ENCODE data around the gene CRY1.

CRY1 gene

DNA sequence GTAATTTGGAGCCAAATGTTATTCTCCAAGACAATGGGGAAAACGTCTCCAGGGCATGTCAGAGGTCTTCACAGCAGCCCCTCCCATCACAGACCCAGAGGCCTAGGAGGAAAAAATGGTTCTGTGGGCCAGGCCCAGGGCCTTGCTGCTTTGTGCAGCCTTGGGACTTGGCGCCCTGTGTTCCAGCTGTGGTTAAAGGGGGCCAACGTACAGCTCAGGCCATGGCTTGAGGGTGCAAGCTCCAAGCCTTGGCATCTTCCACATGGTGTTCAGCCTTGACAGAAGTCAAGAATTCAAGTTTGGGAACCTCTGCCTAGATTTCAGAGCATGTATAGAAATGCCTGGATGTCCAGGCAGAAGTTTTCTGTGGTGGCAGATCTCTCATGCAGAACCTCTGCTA is 3.2 kb upstream of the CRY1 start:
- no peak overlapping the region for H3K23ac ChIP-seq (ENCODE audit: low read length in 2 of 2)
- H3K4ac ChIP-seq (ENCODE audit: low read depth in 1 of 2, low read length in 2 of 2), result no peak overlapping the region
- H3K9me3 ChIP-seq (ENCODE audit: control insufficient read depth, low read length), result no peaks in the 10 kb centered on the region
- H2BK12ac ChIP-seq (ENCODE audit: low read length in 2 of 2), result no peak overlapping the region
- no peak overlapping the region for H2AFZ ChIP-seq (ENCODE audit: low read depth, low read length)
- no peaks in the 10 kb centered on the region for H3K36me3 ChIP-seq (ENCODE audit: control insufficient read depth in 1 of 2, insufficient read depth in 2 of 2, low read depth in 1 of 2, low read length in 2 of 2)
- no peak overlapping the region for H2BK15ac ChIP-seq (ENCODE audit: low read depth, poor library complexity, severe bottlenecking)
- H3K79me1 ChIP-seq (replicated peaks; ENCODE audit: low read length, poor library complexity, severe bottlenecking), result peaks cover 7% of the 10 kb centered on the region
- H4K8ac ChIP-seq (ENCODE audit: low read length), result no peak overlapping the region
- no peak overlapping the region for H2BK120ac ChIP-seq (ENCODE audit: low read depth, low read length)
- 63% methylated on average over 3 of the region's 3 CpGs for WGBS
- H3K4me1 ChIP-seq (ENCODE audit: control insufficient read depth, insufficient read depth, low read depth, low read length), result peaks cover 2% of the 10 kb centered on the region
- no peak overlapping the region for H2AK5ac ChIP-seq (ENCODE audit: low read length, severe bottlenecking)
- H4K91ac ChIP-seq (ENCODE audit: low read length), result no peak overlapping the region
- no peak overlapping the region for H3K9ac ChIP-seq (ENCODE audit: low read length)
- no peak overlapping the region for H3K14ac ChIP-seq (ENCODE audit: low read length in 2 of 2)
- H3K27me3 ChIP-seq (ENCODE audit: control insufficient read depth in 1 of 2, insufficient read depth in 1 of 2, low read length in 2 of 2), result no peaks in the 10 kb centered on the region
- DNase-seq, result no peak
- no peak overlapping the region for H3K18ac ChIP-seq (ENCODE audit: low read depth in 1 of 2, low read length in 2 of 2)
- H2BK5ac ChIP-seq (ENCODE audit: low read depth, low read length, poor library complexity, severe bottlenecking), result no peak overlapping the region
- H3K4me2 ChIP-seq (ENCODE audit: low read length, poor library complexity, severe bottlenecking), result no peak overlapping the region
- H3K4me3 ChIP-seq (ENCODE audit: insufficient read depth in 1 of 2, low read depth in 1 of 2, low read length in 2 of 2), result no peak overlapping the region
- H3K27ac ChIP-seq (ENCODE audit: low read length, poor library complexity, severe bottlenecking), result no peak overlapping the region

DNA sequence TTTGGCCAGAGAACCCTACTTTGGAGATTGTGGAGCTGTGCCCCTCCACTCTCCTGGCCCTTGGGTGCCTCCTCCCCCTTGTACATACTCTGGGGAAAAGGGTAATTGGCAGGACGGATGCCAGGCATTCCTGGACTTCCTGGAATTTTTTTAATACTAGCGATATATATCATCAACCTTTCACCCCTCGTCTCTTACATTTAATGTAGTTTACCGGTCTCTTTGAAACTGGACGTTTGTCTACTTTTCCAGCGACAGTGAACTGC is 767 bp upstream of the CRY1 start:
- Histone ChIP-seq H3K4me1 (ENCODE audit: control insufficient read depth, insufficient read depth, low read depth, low read length) (peaks cover 5% of the 10 kb centered on the region), H2BK12ac (ENCODE audit: low read length in 2 of 2) (no peak overlapping the region), H3K36me3 (ENCODE audit: control insufficient read depth in 1 of 2, insufficient read depth in 2 of 2, low read depth in 1 of 2, low read length in 2 of 2) (no peaks in the 10 kb centered on the region), H3K4me2 (ENCODE audit: low read length, poor library complexity, severe bottlenecking) (peak overlapping the region; percentile 77), H3K9me3 (ENCODE audit: control insufficient read depth, low read length) (no peaks in the 10 kb centered on the region), H3K27ac (ENCODE audit: low read length, poor library complexity, severe bottlenecking) (peak overlapping the region; percentile 94), H3K14ac (ENCODE audit: low read length in 2 of 2) (no peak overlapping the region), H4K8ac (ENCODE audit: low read length) (peak overlapping the region; percentile 99), H2AFZ (ENCODE audit: low read depth, low read length) (peak overlapping the region; percentile 96), H2BK5ac (ENCODE audit: low read depth, low read length, poor library complexity, severe bottlenecking) (peak overlapping the region; percentile 84), H3K4me3 (ENCODE audit: insufficient read depth in 1 of 2, low read depth in 1 of 2, low read length in 2 of 2) (peak overlapping the region; percentile 48 to 91), H3K4ac (ENCODE audit: low read depth in 1 of 2, low read length in 2 of 2) (peak overlapping the region in 1 of 2 experiments; percentile 74), H2BK15ac (ENCODE audit: low read depth, poor library complexity, severe bottlenecking) (peak overlapping the region; percentile 80), H3K79me1 (replicated peaks; ENCODE audit: low read length, poor library complexity, severe bottlenecking) (peaks cover 7% of the 10 kb centered on the region), H3K23ac (ENCODE audit: low read length in 2 of 2) (no peak overlapping the region), H3K9ac (ENCODE audit: low read length) (peak overlapping the region; percentile 98), H2BK120ac (ENCODE audit: low read depth, low read length) (no peak overlapping the region), H2AK5ac (ENCODE audit: low read length, severe bottlenecking) (peak overlapping the region; percentile 46), H4K91ac (ENCODE audit: low read length) (peak overlapping the region; percentile 83), H3K18ac (ENCODE audit: low read depth in 1 of 2, low read length in 2 of 2) (peak overlapping the region in 1 of 2 experiments; percentile 86), H3K27me3 (ENCODE audit: control insufficient read depth in 1 of 2, insufficient read depth in 1 of 2, low read length in 2 of 2) (no peaks in the 10 kb centered on the region)
- DNase-seq, result no peak
- WGBS, result 5% methylated on average over 6 of the region's 6 CpGs

DNA sequence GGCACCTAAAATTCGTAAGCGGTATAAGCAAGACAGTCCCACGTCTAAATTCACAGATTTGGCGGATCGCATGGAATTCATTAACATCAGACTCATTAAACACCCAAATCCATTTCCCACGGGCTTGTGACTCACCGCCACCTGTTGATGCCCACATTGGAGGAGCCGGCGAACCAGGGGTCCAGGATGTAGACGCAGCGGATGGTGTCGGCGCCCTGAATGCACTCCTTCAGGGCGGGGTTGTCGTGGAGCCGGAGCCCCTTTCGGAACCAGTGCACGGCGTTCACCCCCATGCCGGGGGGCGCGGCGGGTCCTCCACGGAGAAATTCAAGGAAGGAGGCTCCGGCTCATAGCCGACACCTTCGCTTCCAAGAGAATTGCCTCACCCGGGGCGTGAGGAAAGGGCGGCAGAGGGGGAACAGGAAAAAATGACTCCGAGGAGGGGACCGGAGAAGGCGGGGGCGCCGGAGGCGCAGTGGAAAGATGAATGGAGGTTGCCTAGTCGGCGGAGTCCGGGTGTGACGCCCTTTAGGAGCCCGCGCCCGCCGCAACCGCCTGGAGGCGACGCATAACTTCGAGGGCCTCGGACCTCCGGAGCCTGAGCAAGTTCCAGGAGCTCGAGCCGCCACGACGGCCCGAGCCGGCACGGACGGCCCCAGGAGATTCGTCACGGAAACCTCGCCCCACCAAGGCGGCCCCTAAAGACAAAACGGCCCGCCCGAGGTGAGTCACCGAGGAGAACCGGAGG is 506 bp downstream of the CRY1 start:
- Histone ChIP-seq H3K23ac (ENCODE audit: low read length in 2 of 2) (peak overlapping the region in 1 of 2 experiments; percentile 91), H3K4me2 (ENCODE audit: low read length, poor library complexity, severe bottlenecking) (peak overlapping the region; percentile 99), H4K91ac (ENCODE audit: low read length) (no peak overlapping the region), H2BK15ac (ENCODE audit: low read depth, poor library complexity, severe bottlenecking) (peak overlapping the region; percentile 40), H2BK120ac (ENCODE audit: low read depth, low read length) (no peak overlapping the region), H3K4ac (ENCODE audit: low read depth in 1 of 2, low read length in 2 of 2) (peak overlapping the region in 1 of 2 experiments; percentile 35), H2BK5ac (ENCODE audit: low read depth, low read length, poor library complexity, severe bottlenecking) (peak overlapping the region; percentile 51), H2AK5ac (ENCODE audit: low read length, severe bottlenecking) (no peak overlapping the region), H3K27me3 (ENCODE audit: control insufficient read depth in 1 of 2, insufficient read depth in 1 of 2, low read length in 2 of 2) (no peaks in the 10 kb centered on the region), H3K36me3 (ENCODE audit: control insufficient read depth in 1 of 2, insufficient read depth in 2 of 2, low read depth in 1 of 2, low read length in 2 of 2) (no peaks in the 10 kb centered on the region), H3K4me1 (ENCODE audit: control insufficient read depth, insufficient read depth, low read depth, low read length) (peaks cover 5% of the 10 kb centered on the region), H4K8ac (ENCODE audit: low read length) (no peak overlapping the region), H3K9me3 (ENCODE audit: control insufficient read depth, low read length) (no peaks in the 10 kb centered on the region), H3K27ac (ENCODE audit: low read length, poor library complexity, severe bottlenecking) (peak overlapping the region; percentile 77), H3K9ac (ENCODE audit: low read length) (peak overlapping the region; percentile 98), H2BK12ac (ENCODE audit: low read length in 2 of 2) (peak overlapping the region in 1 of 2 experiments; percentile 23), H3K79me1 (replicated peaks; ENCODE audit: low read length, poor library complexity, severe bottlenecking) (peaks cover 10% of the 10 kb centered on the region), H3K18ac (ENCODE audit: low read depth in 1 of 2, low read length in 2 of 2) (peak overlapping the region; percentile 52 to 74), H3K14ac (ENCODE audit: low read length in 2 of 2) (no peak overlapping the region), H2AFZ (ENCODE audit: low read depth, low read length) (peak overlapping the region; percentile 72), H3K4me3 (ENCODE audit: insufficient read depth in 1 of 2, low read depth in 1 of 2, low read length in 2 of 2) (peak overlapping the region; percentile 77 to 91)
- WGBS, result under 1% methylated on average over 66 of the region's 67 CpGs
- peak; percentile 77 for DNase-seq

DNA sequence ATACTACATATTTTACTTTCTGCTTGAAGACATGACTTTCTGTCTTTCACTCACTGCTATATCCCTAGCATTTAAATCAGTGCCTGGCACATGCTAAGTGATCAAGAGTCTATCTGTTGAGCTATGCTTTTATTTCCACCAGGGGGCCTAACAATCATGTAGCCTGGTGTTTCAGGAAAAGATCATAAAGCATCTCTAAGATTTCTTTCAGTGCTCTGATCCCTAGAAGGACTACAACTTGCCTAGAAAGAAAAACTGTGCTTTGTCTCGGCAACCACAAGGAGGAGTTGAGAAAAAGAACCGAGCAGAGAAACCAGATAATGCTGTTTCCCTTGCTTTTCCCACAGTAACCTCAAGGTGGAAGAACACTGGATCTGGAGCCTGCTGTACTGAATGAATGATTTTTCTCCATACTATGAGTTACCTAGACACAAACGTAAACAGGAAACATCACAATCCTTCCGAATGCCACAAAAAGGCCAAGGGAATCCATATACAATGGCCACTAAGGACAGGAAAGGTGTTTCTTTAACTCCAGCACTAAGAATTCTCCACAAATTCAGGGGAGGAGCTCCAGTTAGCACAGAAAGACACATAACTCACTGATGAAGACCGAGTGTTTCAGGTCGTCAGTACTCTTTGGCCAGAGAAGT is 1.2 kb downstream of the CRY1 start:
- no peaks in the 10 kb centered on the region for H3K9me3 ChIP-seq (ENCODE audit: control insufficient read depth, low read length)
- WGBS, result 0% methylated on average over 6 of the region's 6 CpGs
- H3K4me1 ChIP-seq (ENCODE audit: control insufficient read depth, insufficient read depth, low read depth, low read length), result peaks cover 5% of the 10 kb centered on the region
- H3K4ac ChIP-seq (ENCODE audit: low read depth in 1 of 2, low read length in 2 of 2), result no peak overlapping the region
- no peaks in the 10 kb centered on the region for H3K27me3 ChIP-seq (ENCODE audit: control insufficient read depth in 1 of 2, insufficient read depth in 1 of 2, low read length in 2 of 2)
- peak overlapping the region in 1 of 2 experiments; percentile 91 for H3K4me3 ChIP-seq (ENCODE audit: insufficient read depth in 1 of 2, low read depth in 1 of 2, low read length in 2 of 2)
- H3K9ac ChIP-seq (ENCODE audit: low read length), result peak overlapping the region; percentile 98
- peak; percentile 99 for DNase-seq
- H2BK5ac ChIP-seq (ENCODE audit: low read depth, low read length, poor library complexity, severe bottlenecking), result no peak overlapping the region
- H3K23ac ChIP-seq (ENCODE audit: low read length in 2 of 2), result no peak overlapping the region
- peak overlapping the region; percentile 99 for H3K4me2 ChIP-seq (ENCODE audit: low read length, poor library complexity, severe bottlenecking)
- H3K36me3 ChIP-seq (ENCODE audit: control insufficient read depth in 1 of 2, insufficient read depth in 2 of 2, low read depth in 1 of 2, low read length in 2 of 2), result no peaks in the 10 kb centered on the region
- H2AK5ac ChIP-seq (ENCODE audit: low read length, severe bottlenecking), result no peak overlapping the region
- H3K18ac ChIP-seq (ENCODE audit: low read depth in 1 of 2, low read length in 2 of 2), result no peak overlapping the region
- H3K27ac ChIP-seq (ENCODE audit: low read length, poor library complexity, severe bottlenecking), result peak overlapping the region; percentile 77
- no peak overlapping the region for H3K14ac ChIP-seq (ENCODE audit: low read length in 2 of 2)
- no peak overlapping the region for H2BK15ac ChIP-seq (ENCODE audit: low read depth, poor library complexity, severe bottlenecking)
- no peak overlapping the region for H4K91ac ChIP-seq (ENCODE audit: low read length)
- H2BK120ac ChIP-seq (ENCODE audit: low read depth, low read length), result no peak overlapping the region
- H2BK12ac ChIP-seq (ENCODE audit: low read length in 2 of 2), result no peak overlapping the region
- H3K79me1 ChIP-seq (replicated peaks; ENCODE audit: low read length, poor library complexity, severe bottlenecking), result peaks cover 15% of the 10 kb centered on the region
- no peak overlapping the region for H2AFZ ChIP-seq (ENCODE audit: low read depth, low read length)
- no peak overlapping the region for H4K8ac ChIP-seq (ENCODE audit: low read length)
